ENCODE results near the gene MBNL1.
A peak's percentile ranks its signal among the peaks of the same experiment; 100 is the strongest.

MBNL1 gene, protein sequence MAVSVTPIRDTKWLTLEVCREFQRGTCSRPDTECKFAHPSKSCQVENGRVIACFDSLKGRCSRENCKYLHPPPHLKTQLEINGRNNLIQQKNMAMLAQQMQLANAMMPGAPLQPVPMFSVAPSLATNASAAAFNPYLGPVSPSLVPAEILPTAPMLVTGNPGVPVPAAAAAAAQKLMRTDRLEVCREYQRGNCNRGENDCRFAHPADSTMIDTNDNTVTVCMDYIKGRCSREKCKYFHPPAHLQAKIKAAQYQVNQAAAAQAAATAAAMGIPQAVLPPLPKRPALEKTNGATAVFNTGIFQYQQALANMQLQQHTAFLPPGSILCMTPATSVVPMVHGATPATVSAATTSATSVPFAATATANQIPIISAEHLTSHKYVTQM

GRCh38 chr3:152268555-152269055, at the start of gene MBNL1:
Gene MBNL1, plus strand, starts transcription at chr3:152268929. Its CDS starts 31,265 bp downstream, at chr3:152300194.
- DNase-seq, result peak; percentile 77

GRCh38 chr3:152219216-152219615, 49.5 kb upstream of the MBNL1 start:
- no peak for DNase-seq

GRCh38 chr3:152219769-152220255, 48.9 kb upstream of the MBNL1 start:
- no peak for DNase-seq

- no peak for DNase-seq
Observed at GRCh38 chr3:152222327-152222726, 46.4 kb upstream of the MBNL1 start.

DNA sequence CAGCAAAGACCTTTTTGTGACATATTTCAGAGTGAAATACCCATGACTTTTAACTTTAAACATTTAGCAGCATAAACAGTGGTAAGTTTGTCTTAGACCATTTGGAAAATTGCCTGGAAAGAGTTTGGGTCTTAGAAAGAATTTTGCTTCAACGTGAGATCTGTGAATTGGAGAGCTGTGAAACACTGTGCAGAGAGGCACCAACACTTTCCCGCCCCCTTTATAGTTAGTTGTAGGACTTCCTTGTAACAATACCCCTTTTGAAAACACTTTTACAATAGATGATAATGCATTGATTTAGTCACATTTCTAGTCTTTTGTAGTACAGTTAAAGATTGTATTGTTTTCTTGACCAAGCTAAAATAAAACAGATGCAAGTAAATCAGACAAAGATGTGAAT, 43.5 kb upstream of the MBNL1 start:
- DNase-seq, result no peak

DNA sequence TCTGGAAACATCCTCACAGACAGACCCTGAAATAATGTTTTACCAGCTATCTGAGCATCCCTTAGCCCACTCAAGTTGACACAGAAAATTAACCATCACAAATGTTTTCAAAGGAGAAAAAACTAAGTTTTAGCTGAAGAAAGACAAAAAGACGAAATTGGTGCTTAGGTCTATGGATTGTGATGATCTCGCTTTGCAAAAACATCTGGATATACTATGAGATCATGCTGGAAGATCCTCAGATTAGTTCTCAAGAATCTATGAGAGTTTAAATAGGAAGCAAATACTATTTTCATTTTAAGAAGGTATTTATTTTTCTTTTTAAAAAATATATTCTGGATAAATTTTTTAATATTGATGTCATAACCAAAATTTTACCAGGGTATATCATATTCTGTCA, 42.6 kb upstream of the MBNL1 start:
- no peak for DNase-seq

DNA sequence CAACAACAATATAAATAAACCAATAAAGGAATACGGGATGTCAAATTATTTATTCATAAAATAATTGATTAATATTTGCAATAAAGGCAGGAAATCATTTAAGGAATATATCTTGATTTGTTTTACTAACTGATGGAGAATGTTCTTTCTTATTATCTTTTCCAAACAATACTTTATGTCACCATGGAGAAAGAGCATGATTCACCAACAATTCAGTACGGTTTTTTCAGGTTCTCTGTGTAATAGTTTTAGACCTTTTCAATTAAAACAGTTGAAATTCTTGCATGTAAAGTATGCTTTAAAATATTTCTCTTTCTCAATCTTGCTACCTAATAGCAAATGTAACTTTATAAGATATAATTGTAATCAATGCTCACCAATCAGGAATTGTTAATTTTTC, 41.7 kb upstream of the MBNL1 start:
- DNase-seq, result no peak

DNA sequence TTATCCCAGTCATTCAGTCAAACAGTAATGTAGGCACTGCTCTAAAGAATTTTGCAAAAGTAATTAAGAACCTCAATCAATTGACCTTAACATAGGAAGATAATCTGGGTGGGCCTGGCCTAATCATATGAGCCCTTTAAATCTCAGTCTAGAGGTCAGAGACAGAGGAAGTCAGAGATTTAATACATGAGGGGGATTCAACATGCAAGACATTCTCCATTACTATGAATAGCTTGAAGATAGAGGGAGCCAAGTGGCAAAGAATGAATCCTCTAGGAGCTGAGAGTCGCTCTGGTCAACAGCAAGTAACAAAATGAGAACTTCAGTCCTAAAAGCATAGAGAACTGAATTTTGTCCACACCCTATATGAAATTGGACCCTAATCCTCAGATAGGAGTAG, 39.0 kb upstream of the MBNL1 start:
- DNase-seq, result no peak

DNA sequence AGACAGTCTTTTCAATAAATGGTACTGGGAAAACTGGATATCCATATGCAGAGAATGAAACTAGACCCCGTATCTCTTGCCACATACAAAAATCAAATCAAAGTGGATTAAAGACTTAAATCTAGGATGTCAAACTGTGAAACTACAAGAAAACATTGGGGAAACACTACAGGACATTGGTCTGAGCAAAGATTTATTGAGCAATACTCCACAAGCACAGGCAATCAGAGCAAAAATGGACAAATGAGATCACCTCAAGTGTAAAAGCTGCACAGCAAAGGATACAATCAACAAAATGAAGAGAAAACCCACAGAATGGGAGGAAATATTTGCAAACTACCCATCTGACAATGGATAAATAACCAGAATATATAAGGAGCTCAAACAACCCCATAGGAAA, 38.4 kb upstream of the MBNL1 start:
- no peak for DNase-seq

DNA sequence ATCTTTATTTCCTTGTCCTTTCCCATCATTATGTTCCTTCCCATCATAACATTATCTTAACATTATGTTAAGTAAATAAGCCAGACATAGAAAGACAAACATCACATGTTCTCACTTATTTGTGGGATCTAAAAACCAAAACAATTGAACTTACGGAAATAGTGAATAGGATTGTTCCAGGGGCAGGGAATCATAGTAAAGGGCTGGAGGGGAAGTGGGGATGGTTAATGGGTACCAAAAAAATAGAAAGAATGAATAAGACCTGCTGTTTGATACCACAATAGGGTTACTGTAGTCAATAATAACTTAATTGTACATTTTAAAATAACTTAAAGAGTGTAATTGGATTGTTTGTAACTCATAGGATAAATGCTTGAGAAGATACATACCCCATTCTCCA, 36.7 kb upstream of the MBNL1 start:
- no peak for DNase-seq

DNA sequence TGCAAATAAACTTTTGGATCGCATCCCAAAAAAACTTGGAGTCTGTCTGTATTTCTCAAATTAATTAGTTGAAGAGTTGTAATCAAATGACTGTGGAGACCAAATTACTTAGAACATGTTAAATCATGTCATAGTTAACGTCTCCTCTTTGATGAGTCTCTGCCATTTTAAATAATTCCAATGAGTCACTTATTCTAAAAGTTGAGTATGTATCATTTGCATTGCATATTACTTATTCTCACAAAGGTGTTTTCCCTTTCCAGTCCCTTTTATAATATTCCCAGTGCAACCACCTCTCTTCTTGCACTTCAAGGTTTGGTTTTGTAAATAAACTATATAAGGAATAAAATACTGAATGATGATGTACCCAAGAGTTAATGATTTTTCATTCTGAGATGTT, 36.0 kb upstream of the MBNL1 start:
- DNase-seq, result no peak

- no peak for DNase-seq
Observed at GRCh38 chr3:152234657-152235375, 33.9 kb upstream of the MBNL1 start.

- DNase-seq, result no peak
Observed at GRCh38 chr3:152235709-152236298, 32.9 kb upstream of the MBNL1 start.

GRCh38 chr3:152236716-152237115, 32.0 kb upstream of the MBNL1 start:
- no peak for DNase-seq

DNA sequence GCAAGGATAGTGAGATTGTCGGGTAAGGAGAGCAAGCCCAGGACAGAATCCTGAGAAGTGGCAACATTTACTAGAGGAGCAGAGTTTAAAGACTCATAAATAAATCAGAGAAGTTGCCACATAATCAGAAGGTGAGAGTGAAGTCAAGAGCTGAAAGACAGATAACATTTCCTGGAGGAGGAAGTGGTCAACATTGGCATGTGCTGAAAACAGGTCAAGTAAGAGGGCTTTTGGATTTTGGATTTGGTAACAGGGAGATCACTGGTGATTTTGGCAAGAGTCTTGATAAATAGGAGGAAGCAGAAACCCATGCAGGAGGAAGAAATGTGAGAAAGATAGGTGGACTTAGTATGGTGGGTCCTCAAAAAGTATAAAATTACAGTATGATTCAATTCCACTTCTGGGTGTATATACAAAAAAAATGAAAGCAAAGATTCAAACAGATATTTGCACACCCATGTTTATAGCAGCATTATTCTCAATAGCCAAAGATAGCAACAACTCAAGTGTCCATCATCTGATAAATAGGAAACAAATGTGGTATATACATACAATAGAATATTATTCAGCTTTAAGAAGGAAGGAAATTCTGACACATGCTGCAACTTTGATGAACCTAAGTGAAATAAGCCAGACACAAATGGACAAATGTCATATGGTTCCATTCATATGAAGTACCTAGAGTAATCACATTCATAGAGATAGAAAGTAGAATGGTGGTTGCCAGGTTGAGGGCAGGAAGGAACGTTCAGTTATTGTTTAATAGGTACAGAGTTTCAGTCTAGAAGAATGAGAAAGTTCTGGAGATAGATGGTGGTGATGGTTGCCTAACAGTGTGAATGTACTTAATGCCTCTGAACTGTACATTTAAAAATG, 27.3 kb upstream of the MBNL1 start:
- no peak for DNase-seq

DNA sequence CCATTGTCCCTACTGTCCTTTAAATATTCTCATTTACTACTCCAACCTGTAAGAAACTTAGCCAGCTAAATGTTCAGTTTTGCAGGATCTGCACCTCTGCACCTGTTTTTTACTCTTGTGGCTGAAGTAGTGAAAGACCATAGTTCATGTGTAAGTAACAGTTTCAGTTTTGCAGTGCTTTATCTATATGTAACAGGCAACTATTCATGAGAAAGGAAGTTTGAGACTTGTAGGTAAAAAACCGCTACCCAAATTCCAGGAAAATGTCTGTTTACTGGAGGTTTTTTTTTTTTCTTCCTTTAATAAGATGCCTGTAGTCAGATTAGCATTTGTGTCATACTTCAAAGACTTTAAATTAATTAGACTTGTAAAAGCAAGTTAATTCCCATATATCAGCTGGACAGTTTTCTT, 25.4 kb upstream of the MBNL1 start:
- no peak for DNase-seq

DNA sequence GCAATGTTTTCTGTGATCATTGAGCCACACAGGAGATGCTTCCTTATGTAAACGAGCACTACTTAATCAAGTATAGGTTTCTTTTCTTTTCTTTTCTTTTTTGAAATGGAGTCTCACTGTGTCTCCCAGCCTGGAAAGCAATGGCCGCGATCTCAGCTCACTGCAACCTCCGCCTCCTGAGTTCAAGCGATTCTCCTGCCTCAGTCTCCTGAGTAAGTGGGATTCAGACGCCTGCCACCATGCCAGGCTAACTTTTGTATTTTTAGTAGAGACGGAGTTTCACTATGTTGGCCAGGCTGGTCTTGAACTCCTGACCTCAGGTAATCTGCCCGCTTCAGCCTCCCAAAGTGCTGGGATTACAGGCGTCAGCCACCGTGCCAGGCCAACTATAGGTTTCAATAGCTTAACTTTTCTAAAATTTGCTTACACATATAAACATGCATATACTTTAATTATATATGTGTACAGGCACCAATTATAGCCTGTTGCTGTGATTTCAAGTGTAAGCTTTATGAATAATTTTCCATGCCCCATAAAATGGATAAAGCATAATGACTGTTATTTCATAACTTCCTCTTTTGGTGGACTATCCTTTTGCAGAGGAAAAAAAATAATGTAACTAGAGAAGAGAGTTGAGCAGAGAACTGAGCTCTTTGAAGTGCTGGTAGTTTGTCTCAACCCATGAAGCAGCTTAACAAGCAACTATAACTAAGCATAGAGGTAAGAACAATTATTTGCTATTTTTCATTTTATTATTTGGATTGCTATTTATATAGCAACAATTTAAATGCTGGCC, 24.8 kb upstream of the MBNL1 start:
- peak; percentile 17 for DNase-seq

GRCh38 chr3:152244517-152244888, 24.2 kb upstream of the MBNL1 start:
- no peak for DNase-seq

DNA sequence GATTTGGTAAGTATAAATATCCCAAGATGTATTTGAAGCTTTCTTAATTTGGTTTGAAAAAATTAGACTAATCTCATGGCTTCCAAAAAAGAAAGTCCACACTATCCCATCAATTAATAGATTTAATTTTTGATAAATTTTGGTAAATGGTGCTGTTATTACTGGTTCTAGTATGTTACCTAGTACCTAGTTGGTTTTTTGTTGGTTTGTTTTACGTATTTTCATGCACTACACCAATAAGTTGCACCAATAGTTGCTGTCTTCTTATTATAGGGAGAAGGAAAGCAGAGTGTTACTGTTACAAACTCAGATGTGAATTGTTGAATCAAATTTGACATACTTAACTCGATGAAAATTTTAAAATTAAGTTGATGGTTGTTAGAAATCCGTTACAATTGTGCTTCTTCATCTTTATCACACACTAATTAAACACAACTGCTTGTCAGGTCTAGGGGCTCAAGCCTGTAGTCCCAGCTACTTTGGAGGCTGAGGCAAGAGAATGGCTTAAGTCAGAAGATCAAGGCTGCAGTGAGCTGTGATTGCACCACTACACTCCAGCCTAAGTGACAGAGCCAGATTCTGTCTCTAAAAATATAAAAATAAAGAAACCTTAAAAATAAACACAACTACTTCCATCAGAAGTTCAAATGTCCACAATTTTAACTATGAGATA, 23.1 kb upstream of the MBNL1 start:
- DNase-seq, result no peak

- no peak for DNase-seq
Observed at GRCh38 chr3:152251916-152252315, 16.8 kb upstream of the MBNL1 start.

GRCh38 chr3:152252755-152253154, 16.0 kb upstream of the MBNL1 start:
- no peak for DNase-seq
